OCI-LY7 (cell line): ENCODE results near the gene NLRX1.

ENCODE experiments used
- CTCF ChIP-seq: fragments of 200-600 bp; sonication (generic); conservative IDR thresholded peaks from 2 replicates; pipeline ENCODE4 v1.5.1; 2014; ENCODE audit warnings: mild to moderate bottlenecking, antibody characterized with exemption, low read length, moderate library complexity, mixed read lengths
- EZH2phosphoT487 ChIP-seq: fragments of 200-600 bp; sonication (generic); IDR thresholded peaks from 2 replicates; pipeline ENCODE4 v1.6.1; 2018; ENCODE audit warnings: low read depth, borderline replicate concordance, mild to moderate bottlenecking, mixed run types, antibody characterized with exemption, low read length, moderate library complexity, mixed read lengths

GRCh38 chr11:119169282-119169719, 776 bp downstream of the NLRX1 start:
- TF ChIP-seq CTCF (no peak), EZH2phosphoT487 (no peak)
